ENCODE measurements around the gene TNS3.
"Not testable (repeated sequence)": the region's sequence is repeated elsewhere in the genome, so short reads cannot be mapped to it uniquely, and the experiment has no call there.

The TNS3 gene

DNA sequence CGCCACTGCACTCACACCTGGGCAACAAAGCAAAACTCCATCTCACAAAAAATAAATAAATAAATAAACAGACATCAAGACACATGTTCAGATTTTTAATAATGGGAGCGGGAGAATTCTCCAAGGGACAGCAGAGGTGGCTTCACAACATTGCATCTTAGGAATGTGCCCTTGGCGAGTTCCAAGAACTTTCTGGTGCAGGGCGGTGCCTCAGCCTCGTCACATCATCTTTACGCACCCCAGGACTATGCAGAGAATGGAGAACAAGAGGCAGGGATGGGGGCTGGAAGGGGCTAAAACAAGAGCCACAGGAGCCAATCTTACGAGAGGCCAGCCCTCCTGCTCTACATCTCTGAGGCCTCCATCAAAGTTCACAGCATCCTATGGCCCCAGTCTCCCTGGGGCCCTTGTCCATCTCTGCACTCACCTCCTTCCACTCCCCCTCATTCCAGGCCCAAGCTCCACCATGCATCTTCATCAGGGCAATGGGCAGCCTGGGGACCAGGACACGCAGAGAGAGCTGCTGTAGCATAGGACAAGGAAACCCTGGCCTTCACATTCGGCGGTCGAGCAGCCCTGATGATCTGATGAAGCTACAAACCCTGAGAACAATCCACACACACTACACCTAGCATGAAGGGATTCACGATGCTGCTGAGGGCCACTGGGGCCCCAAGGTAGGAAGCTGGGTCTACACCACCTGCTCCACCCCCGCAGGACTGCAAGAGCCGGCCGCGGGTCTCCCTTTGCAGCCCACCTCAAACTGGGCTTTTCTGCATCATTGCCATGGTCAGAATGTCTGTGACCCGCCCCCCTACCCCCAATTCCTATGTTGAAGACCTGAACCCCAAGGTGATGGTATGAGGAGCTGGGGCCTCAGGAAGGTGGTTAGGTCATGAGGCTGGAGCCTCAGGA is 22.3 kb downstream of the TNS3 start:
- no peak for DNase-seq

DNA sequence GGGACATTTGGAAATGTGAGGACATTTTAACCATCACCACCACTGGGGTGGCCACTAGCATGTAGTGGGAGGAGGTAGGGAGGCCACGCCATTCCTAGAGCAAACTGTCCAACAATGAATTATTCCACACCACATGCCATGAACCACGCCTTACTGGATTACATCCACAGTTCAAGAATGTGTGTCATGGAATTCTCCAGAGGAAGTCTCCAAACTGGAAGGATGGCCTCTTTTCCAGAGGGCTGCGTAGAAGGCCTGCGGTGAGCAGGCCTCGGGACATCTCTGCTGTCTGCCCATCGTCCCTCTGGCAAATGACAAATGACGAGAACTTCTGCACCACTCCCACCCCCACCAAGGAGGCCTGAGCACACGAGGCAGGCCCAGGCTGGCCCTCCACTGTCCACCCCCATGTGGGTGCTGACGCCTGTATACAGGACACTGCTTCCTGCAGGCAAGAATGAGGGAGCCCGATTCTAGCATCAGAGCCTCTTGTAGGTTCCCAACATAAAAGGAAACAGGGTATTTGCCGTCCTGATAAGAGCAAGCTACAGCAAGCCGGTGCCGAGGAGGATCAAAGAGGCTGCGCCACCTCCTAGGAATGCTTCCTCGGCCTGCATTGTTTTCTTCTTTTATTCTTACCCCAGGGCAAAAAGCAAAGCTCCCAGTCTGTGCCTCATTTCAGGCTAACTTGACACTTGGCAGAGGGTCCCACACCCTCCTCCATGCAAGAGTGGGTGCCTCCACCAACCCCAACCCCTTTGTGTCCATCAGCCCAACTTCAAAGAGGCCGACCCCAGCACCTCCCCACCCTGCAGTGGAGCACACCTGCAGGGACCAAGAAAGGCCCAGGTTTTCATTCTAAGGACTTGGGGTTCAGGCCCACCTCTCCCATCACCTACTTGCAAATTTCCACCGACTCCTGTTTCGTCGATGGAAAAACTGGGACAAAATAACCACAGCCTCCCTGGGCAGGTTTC is 23.9 kb downstream of the TNS3 start:
- no peak for DNase-seq

DNA sequence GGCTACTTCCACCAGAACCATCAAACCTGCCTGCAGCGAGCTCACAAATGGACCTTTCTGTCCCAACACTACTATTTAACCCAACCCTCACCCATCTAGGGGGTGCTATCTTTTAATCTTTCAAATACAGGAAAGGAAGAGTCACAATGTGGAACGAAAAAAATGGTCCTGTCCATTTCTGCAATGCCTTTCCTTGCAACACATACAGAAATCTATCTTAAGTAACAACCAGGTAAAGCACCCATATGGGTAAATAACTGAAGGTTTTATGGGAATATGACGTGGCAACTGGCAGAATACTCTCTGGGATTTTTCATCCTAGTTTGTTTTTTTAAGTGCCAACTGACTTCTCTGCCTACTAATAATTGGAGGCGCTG is 24.6 kb downstream of the TNS3 start:
- DNase-seq = no peak

DNA sequence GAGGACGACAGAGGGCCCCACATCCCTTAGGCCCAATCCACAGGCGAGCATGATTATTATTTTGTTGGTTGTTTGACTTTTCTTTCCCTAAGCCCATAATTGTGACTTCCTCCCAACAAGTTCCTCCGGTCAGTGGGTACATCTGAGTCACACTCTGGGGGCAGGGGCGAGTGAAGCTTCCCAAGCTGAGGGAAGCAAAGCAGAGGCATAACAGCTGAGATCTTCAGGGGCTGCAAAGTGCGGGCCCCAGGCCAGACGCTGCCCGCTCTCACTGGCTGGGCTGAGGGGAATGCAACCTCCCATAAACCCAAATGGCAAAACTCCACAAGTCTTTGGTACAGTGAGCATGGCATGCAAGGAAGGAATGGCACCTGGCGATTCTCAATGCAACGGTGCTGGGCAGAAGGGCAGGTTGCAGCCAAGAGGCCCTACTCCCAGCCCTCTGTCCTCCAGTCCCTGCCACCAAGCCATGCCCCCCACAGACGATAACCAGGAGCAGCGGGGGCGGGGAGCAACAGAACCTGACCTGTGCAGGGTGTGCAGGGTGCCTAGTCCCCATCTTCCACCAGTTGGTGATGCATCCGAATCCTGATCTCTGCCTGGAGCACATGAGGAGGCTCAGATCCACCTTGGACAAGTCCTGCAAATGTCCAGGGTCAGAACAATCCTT is 25.3 kb downstream of the TNS3 start:
- DNase-seq = no peak

DNA sequence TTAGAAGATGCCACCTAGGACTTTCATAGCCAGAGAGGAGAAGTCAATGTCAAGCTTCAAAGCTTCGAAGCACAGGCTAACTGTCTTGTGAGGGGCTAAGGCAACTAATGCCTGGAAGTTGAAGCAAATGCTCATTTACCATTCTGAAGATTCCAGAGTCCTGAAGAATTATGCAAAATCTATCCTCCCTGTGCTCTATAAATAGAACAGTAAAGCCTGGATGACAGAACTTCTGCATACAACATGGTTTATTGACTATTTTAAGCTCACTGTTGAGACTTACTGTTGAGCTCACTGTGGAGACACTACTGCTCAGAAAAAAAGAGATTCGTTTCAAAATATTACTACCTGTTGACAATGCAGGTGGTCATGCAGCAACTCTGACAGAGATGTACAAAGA is 28.6 kb downstream of the TNS3 start:
- DNase-seq = no peak

DNA sequence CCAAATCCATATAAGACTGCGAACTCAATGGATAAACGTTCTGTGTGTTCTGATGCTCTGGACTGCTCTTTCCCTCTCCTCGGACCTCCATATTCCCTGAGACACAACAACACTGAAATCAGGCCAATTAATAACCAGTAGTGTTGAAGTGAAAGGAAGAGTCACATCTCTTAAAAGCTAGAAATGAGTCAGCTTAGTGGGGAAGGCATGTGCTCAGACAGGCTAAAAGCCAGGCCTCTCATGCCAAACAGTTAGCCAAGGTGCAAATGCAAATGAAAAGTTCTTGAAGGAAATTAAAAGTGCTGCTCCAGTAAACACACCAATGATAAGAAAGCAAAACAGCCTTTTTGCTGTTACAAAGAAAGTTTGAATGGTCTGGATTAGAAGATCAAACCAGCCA is 29.3 kb downstream of the TNS3 start:
- no peak for DNase-seq

DNA sequence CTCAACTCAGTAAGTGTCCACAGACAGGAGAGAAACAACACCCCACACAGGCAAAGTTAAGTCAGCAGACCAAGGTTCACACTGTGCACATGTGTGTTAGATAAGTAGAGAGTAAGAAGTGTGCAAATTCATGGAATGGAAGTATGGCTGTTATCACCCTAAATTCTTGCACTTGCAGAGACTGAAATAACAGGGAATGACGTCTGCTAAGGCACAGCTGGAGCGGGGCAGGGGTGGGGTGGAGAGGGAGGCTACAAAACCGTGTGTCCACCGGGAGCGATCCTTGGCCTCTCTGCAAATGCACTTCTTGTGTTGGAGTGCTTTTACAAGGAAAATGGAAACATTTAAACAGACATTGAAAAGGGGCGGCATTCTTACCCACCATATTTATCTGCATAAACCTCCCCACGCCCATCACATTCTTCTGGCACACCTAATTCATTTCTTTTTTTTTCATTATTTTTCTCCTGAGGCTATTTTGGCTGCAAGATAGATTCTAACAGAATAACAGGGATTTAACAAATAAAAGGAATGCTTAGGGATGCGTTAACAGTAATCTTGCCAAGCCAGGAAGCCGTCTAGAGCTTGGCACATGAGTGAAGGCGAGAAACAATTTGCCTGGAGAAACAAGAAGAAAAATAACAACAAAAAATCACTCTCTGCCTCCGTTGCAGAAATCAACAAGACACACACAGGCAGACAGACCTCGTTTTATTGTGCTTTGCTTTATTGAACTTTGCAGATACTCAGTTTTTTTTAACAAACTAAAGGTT is 30.1 kb downstream of the TNS3 start:
- DNase-seq = no peak

DNA sequence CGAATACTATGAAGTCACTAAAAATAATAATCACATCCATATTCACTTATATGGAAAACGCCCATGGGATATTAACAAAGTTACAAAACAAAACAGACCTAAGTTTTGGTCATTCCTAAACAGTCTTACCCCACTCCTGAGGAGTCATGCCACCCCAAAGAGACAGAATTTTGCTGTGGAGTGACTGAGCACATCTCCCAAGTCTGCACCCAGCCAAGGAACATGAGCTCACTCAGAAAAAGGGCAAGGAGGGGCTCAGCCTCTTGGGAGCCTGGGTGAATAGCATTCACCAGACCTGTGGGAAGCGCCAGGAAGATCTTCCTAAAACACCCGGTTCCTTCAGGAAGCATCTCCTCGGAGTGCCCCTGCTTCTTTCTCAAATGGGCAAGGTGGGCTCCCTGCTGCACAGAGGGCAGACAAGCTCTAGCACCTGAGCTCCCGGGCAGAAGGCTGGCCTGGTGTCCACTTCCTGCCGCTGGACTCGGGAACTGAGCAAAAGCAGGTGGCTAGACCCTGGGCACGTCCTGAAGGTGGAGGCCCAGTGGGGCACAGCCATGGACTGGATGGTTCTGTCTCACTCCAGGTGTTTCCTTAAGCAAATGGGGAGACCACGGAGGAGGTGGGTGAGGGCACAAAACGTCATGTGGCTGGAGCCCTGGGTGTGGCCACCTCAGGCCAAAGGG is 31.0 kb downstream of the TNS3 start:
- no peak for DNase-seq

DNA sequence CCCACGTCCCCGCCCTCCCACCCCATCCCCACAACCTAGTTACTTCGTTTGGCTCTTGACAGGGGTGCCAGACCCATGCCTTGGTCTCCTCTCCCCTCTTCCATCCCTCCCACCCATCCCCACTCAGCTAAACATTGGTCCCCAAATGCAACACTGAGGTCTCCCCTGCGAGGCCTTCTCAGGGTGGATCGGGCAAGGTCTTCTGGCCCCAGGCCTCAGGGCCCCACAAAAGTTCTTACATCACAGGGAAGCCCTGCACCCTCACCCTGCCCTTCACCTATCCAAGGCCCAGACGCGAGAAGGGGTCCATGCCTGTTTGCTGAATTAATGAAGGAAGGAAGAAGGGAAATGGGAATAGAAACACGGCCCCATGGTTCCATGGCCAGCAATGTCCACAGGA is 32.0 kb downstream of the TNS3 start:
- no peak for DNase-seq

DNA sequence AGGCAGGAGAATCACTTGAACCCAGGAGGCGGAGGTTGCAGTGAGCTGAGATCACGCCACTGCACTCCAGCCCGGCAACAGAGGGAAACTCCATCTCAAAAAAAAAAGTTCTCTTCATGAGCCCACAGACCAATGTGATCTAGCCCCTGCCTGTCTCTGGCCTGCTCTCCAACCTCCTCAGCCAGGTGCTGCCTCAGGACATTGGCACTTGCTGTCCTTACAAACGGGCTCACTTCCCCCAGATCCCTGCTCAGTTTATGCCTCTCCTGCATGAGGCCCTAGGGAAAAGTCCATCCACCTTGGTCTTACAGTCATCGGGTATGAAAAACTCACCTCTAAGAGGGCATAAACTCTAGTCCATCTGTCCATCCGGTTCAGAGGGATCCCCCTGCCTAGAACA is 32.5 kb downstream of the TNS3 start:
- DNase-seq = no peak

DNA sequence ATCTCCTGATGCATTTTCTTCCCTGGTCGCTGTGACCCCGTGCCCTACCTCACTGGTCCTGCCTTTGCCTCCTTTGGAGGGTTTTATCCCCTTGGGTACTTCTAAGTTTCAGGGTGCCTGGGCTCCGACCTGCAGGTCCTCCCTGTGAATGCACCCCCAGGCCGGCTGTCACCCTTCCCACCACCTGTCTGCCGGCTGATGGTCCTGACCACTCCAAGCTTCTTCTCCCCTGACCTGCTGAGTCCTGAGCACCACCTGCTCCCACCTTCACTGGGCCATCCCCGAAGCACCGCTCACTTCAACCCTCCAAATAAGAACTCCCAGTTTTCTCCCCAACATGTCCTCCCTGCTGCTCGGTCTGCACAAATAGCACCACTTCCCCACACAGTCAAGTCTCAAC is 33.4 kb downstream of the TNS3 start:
- DNase-seq = no peak

DNA sequence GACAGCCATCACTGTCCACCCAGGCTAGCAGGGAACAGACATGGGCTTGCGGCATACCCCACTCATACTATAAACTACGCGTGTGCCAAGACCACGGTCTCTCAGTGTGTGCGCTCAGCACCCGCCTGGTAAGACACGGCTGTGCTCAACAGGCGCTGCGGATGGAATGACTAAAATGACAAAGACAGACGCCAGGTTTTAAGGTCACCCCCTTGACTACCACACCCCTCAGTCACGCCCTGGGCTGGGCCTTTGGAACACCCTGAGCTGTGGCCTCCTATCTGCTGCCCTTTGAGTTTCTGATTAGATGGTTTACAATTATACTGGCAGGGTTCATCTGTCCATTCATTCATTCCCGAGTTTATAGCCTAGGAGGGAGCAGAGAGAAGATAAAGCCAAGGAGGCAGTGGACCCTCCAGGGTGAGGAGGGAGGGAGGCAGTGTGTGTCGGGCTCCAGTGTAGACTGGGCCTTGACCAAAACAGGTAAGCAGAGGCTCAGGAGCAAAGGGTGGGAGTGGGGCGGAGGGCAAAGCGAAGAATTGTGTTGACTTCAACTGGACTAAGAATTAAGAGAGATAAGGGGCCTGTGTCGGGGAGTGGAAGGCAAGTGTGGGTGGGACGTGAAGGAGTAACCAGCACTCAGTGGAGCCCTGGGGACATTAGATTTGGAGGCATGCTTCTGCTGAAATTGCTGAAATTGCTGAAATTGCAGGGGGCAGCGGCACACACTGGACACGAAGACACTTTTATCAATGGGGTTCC is 35.0 kb downstream of the TNS3 start:
- DNase-seq = no peak

DNA sequence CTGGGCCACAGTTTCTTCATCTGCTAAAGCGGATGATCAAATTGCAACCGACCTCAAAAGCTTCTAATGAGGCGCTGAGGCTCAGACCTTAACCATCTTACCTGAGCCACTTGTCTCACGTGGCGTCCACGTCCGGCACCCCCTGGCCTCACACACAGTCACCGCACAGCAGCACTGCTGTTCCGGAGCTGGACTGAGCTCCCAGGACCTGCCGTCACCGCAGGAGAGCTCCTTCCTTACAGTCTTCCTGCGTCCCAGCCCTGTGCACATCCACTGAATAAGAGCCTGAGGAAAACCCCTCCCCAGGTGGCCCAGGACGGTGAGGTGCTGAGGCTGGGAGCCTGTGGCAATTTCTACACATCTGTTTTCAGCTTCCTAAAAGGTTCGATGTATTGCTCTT is 35.7 kb downstream of the TNS3 start:
- no peak for DNase-seq

DNA sequence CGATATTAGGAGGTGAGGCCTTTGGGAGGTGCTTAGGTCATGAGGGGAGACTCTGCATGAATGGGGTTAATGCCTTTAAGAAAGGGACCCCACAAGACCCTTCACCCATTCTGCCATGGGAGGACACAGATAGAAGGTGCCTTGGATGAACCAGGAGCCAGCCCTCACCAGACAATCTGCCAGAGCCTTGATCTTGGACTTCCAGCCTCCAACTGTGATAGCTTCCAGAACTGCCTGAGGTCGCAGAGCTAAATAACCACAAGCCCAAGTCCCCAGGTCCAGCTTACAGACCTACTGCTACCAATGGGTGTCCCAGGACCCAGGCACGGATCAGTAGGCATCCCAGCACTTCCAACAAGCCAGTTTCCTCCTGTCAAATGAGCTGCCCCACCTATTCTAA is 37.5 kb downstream of the TNS3 start:
- no peak for DNase-seq

DNA sequence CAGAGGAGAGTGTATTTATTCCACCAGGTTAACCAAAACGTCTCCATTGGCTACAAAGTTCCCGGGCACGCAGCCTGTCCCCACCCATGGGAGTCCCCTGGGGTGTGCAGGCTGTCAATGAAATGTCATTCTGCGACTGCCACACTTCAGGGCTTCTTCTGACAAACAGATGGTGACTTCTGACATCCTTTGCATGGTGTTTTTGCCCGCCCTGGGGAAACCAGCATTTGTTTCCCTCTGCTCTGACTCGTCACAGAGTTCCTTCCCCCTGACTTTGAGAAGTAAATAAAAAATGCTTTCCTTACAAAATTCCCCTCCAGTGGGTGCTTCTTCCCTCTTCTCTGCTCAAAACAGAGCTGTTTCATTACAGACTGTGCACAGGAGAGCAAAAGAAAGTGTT is 38.2 kb downstream of the TNS3 start:
- no peak for DNase-seq

DNA sequence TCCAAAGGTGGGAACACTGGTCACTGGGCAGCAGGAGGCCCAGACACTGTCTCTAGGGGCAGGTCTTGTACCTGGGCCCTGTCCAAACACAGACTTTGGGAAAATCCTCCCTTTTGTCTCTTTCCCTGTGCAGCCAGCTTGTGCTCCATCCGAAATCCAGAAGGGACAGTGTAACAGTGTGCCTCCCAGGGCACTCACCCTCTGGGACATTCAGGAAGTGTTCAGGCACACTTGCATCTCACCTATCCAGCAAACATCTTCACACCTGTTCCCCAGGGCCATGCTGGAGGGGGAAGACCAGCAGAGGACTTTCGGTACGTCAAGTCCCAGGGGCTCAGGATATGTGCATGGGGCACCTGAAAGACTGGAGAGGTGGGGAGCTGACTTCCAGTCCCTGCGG is 38.9 kb downstream of the TNS3 start:
- no peak for DNase-seq

DNA sequence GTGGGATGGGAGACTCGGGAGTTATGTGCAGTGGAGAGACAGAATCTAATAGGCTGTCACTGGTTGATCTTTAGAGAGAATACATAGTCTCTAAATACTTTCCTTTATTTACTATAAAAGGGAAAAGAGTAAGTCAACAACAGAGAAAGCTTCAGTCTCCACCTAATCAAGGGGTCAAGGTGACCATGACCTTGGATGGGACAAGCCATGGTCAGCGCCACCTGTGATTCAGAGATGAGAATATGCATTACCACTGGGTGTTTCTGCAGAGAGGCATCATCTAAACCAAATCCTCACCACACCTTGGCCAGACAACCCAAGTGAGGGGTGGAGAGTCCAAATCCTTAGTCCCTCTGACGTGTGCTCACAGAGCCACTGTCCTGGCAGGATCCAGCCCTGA is 39.9 kb downstream of the TNS3 start:
- no peak for DNase-seq

DNA sequence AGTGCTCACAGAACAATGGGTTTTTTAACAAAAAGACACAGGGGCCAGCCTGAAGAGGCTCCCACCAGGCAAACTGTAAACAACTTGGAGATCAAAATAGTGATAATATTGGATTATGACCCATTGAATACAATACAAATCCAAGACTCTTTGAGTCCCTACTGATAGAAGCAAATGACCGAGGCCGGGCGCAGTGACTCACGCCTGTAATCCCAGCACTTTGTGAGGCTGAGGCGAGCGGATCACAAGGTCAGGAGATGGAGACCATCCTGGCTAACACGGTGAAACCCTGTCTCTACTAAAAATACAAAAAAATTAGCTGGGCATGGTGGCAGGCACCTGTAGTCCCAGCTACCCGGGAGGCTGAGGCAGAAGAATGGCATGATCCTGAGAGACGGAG is 40.4 kb downstream of the TNS3 start:
- not testable (repeated sequence) for DNase-seq

DNA sequence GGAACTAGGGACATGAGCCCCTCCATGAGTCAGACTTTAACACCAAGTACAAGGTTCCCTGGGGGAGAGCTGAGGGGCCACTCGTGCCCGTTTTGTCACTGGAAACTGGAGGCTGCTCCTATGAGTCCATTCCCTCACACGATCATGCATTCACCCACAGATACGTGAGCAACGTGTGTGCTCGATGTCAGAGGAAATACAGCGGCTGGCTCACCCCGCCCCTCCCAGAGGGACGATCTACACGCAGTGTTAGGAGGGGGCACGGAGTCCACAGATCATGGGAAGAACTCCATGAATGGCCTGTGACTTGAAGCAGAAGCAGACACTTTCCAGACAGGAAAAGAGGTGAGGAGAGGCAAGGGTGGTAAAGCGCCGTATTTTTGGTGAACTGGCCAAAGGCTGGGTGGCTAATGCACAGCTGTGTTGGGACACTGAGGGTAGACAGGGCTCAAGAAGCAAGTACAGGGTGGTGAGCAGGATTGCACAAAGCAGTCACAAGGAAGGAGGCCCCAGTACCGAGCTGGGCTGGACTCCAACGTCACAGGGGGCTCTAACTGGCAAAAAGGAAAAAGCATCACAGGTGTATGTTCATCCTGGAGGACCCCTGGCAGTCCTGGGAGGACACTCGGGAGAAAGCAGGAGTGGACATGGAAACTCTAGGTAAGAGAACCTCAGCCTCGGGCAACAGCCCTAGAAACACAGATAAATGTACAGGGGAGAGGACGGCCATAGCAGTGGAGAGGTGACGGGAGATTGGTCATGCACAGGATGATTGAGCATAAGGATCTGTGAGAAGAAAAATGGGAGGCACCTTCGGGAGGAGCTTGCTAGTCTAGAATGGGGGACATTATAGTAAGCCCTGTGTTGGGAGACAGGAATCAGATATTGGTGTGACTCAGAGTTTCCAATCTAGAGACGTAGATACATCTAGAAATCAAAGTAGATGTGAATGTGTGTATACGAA is 41.2 kb downstream of the TNS3 start:
- no peak for DNase-seq

DNA sequence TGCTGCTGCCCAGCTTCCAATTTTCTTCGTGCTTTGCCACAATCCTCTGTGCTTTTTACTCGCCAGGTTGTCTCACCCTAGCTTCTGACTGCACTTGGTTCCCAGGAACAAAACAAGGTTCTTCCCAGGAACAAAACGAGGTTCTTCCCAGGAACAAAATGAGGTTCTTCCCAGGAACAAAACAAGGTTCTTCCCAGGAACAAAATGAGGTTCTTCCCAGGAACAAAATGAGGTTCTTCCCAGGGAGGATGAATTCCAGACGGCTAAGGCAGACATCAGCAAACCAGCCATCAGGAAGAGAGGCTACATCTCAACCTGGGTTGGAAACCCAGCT is 41.9 kb downstream of the TNS3 start:
- DNase-seq = no peak

Measured in DMS79 (cell line).